Suprapubic skin (tissue), 3 donors: ENCODE data around the gene DDAH1.
"Not testable (repeated sequence)": the region's sequence is repeated elsewhere in the genome, so short reads cannot be mapped to it uniquely, and the experiment has no call there.

Experiments
- CTCF ChIP-seq, 2 donors: fragments of 200-600 bp in 1 of 2; fragments of 450-650 bp in 1 of 2; sonication (generic) in 1 of 2; IDR thresholded peaks; one replicate each; pipeline ENCODE4 v1.5.1; 2016 to 2019; ENCODE audit warnings: antibody characterized with exemption in 2 of 2, mild to moderate bottlenecking in 1 of 2, moderate library complexity in 1 of 2
- EP300 ChIP-seq: sonication (generic); formaldehyde crosslinking; IDR thresholded peaks from one replicate; pipeline ENCODE4 v1.6.1; 2017; ENCODE audit warnings: antibody characterized with exemption

DNA sequence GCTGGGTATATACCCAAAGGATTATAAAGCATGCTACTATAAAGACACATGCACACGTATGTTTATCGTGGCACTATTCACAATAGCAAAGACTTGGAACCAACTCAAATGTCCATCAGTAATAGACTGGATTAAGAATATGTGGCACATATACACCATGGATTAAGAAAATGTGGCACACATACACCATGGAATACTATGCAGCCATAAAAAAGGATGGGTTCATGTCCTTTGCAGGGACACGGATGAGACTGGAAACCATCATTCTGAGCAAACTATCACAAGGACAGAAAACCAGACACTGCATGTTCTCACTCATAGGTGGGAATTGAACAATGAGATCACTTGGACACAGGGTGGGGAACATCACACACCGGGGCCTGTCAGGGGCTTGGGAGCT lies 49.0 kb upstream of the DDAH1 start:
- TF ChIP-seq CTCF (IDR thresholded peaks at IDR 0.05); EP300: not testable (repeated sequence)
